ENCODE data around the gene B3GAT2.

DNA sequence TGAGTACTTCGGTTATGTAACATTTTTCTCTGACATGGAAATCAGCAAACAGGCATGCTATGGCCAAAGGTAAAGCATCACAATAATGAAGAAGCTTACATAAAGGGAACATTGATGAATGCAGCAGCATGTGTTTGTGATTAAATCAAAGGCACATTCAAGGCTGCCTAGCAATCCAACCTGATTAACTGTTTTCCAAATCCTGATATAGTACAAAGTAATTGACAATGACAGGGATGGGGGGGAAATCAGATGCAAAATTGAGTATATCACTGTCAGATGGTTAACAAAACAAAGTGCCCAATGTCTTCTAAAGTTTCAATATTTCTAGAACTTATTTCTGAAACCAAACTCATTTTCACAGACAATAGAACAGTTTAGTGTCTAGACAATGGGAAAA is 39.2 kb upstream of the B3GAT2 start:
- no peak for TF ChIP-seq POLR2A (IDR thresholded peaks at IDR 0.05)
- TF ChIP-seq, protein P1, sequence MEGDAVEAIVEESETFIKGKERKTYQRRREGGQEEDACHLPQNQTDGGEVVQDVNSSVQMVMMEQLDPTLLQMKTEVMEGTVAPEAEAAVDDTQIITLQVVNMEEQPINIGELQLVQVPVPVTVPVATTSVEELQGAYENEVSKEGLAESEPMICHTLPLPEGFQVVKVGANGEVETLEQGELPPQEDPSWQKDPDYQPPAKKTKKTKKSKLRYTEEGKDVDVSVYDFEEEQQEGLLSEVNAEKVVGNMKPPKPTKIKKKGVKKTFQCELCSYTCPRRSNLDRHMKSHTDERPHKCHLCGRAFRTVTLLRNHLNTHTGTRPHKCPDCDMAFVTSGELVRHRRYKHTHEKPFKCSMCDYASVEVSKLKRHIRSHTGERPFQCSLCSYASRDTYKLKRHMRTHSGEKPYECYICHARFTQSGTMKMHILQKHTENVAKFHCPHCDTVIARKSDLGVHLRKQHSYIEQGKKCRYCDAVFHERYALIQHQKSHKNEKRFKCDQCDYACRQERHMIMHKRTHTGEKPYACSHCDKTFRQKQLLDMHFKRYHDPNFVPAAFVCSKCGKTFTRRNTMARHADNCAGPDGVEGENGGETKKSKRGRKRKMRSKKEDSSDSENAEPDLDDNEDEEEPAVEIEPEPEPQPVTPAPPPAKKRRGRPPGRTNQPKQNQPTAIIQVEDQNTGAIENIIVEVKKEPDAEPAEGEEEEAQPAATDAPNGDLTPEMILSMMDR (IDR thresholded peaks at IDR 0.05): no peak
